Neutrophil (primary cell): ENCODE results near the gene FSD1.
"Not testable (repeated sequence)": the region's sequence is repeated elsewhere in the genome, so short reads cannot be mapped to it uniquely, and the experiment has no call there.

Experiments used
- H3K27ac ChIP-seq: fragments of 200-600 bp; sonication (generic); 2 replicates; pipeline ENCODE4 v1.5.1; 2016; ENCODE audit warnings: mild to moderate bottlenecking, moderate library complexity
- H3K27me3 ChIP-seq: fragments of 200-600 bp; sonication (generic); 2 replicates; pipeline ENCODE4 v1.6.0; 2016; ENCODE audit warnings: mild to moderate bottlenecking
- H3K36me3 ChIP-seq: fragments of 200-600 bp; sonication (generic); 2 replicates; pipeline ENCODE4 v1.5.1; 2017
- H3K4me1 ChIP-seq, 2 experiments: fragments of 200-600 bp in 1 of 2; sonication (generic) in 1 of 2; 1 replicate in 1 of 2; 2 replicates in 1 of 2; pipeline versions ENCODE4 v1.5.1 to v1.6.1; 2013 to 2016; ENCODE audit warnings: low read depth in 1 of 2, low read length in 1 of 2, mild to moderate bottlenecking in 1 of 2, moderate library complexity in 1 of 2; ENCODE audit not compliant: control insufficient read depth in 1 of 2, insufficient read depth in 1 of 2
- H3K4me3 ChIP-seq, 2 experiments: fragments of 200-600 bp in 1 of 2; sonication (generic) in 1 of 2; 1 replicate in 1 of 2; 2 replicates in 1 of 2; pipeline ENCODE4 v1.5.1; 2013 to 2016; ENCODE audit warnings: low read depth in 1 of 2, low read length in 1 of 2, mild to moderate bottlenecking in 1 of 2, moderate library complexity in 1 of 2
- H3K9me3 ChIP-seq: fragments of 200-600 bp; sonication (generic); 2 replicates; pipeline ENCODE4 v1.5.1; 2016
- CTCF ChIP-seq: fragments of 200-600 bp; sonication (generic); IDR thresholded peaks from 2 replicates; pipeline ENCODE4 v1.5.1; 2016; ENCODE audit warnings: antibody characterized with exemption

FSD1 gene

GRCh38 chr19:4272894-4273293 is 31.5 kb upstream of the FSD1 start:
- Histone ChIP-seq H3K36me3 (peaks cover 26% of the 10 kb centered on the region), H3K27me3 (peaks cover 13% of the 10 kb centered on the region), H3K4me3 (no peak overlapping the region), H3K27ac (no peak overlapping the region), H3K4me1 (no peaks in the 10 kb centered on the region), H3K9me3 (no peaks in the 10 kb centered on the region)
- no peak for TF ChIP-seq CTCF

- not testable (repeated sequence) for H3K4me3 ChIP-seq, H3K4me1 ChIP-seq, H3K9me3 ChIP-seq, H3K27ac ChIP-seq
- Histone ChIP-seq H3K36me3 (peaks cover 13% of the 10 kb centered on the region), H3K27me3 (peaks cover 27% of the 10 kb centered on the region)
Observed at GRCh38 chr19:4274321-4274686, 30.1 kb upstream of the FSD1 start.

- no peak overlapping the region for H3K4me3 ChIP-seq
- no peaks in the 10 kb centered on the region for H3K4me1 ChIP-seq
- H3K27ac ChIP-seq: no peak overlapping the region
- H3K36me3 ChIP-seq: no peaks in the 10 kb centered on the region
- H3K9me3 ChIP-seq: no peaks in the 10 kb centered on the region
- H3K27me3 ChIP-seq: peaks cover 56% of the 10 kb centered on the region
- no peak for TF ChIP-seq CTCF
Observed at GRCh38 chr19:4277191-4277696, 27.2 kb upstream of the FSD1 start.

- no peaks in the 10 kb centered on the region for H3K4me1 ChIP-seq
- no peaks in the 10 kb centered on the region for H3K9me3 ChIP-seq
- peaks cover 62% of the 10 kb centered on the region for H3K27me3 ChIP-seq
- no peaks in the 10 kb centered on the region for H3K36me3 ChIP-seq
- no peak overlapping the region for H3K4me3 ChIP-seq
- no peak overlapping the region for H3K27ac ChIP-seq
- no peak for TF ChIP-seq CTCF
Observed at GRCh38 chr19:4278010-4278409, 26.4 kb upstream of the FSD1 start.

- Histone ChIP-seq H3K27me3 (peaks cover 64% of the 10 kb centered on the region), H3K4me1 (no peaks in the 10 kb centered on the region), H3K36me3 (no peaks in the 10 kb centered on the region), H3K4me3 (no peak within 1 kb of the TSS), H3K27ac (no peak within 1 kb of the TSS), H3K9me3 (no peaks in the 10 kb centered on the region)
- TF ChIP-seq CTCF: no peak
Observed at GRCh38 chr19:4278419-4279266, 25.8 kb upstream of the FSD1 start, which contains the start of gene SHD. Gene SHD (plus strand): TSS chr19:4279266. CDS start chr19:4280064, 798 bp downstream.

GRCh38 chr19:4279267-4279529 is 25.2 kb upstream of the FSD1 start:
- H3K4me3 ChIP-seq: no peak overlapping the region
- no peaks in the 10 kb centered on the region for H3K4me1 ChIP-seq
- TF ChIP-seq CTCF: no peak
- no peaks in the 10 kb centered on the region for H3K36me3 ChIP-seq
- peaks cover 66% of the 10 kb centered on the region for H3K27me3 ChIP-seq
- H3K27ac ChIP-seq: no peak overlapping the region
- H3K9me3 ChIP-seq: no peaks in the 10 kb centered on the region
